ENCODE data around the gene BPIFB6. TPM values are rescaled to one million over a fixed set of nuclear protein-coding genes. Genes with fewer than 3 reads are reported as not detected.

Gene BPIFB6
- polyA plus RNA-seq, 1 of the 3 experiments (the other 2 are of a cell fraction), result not detected

DNA sequence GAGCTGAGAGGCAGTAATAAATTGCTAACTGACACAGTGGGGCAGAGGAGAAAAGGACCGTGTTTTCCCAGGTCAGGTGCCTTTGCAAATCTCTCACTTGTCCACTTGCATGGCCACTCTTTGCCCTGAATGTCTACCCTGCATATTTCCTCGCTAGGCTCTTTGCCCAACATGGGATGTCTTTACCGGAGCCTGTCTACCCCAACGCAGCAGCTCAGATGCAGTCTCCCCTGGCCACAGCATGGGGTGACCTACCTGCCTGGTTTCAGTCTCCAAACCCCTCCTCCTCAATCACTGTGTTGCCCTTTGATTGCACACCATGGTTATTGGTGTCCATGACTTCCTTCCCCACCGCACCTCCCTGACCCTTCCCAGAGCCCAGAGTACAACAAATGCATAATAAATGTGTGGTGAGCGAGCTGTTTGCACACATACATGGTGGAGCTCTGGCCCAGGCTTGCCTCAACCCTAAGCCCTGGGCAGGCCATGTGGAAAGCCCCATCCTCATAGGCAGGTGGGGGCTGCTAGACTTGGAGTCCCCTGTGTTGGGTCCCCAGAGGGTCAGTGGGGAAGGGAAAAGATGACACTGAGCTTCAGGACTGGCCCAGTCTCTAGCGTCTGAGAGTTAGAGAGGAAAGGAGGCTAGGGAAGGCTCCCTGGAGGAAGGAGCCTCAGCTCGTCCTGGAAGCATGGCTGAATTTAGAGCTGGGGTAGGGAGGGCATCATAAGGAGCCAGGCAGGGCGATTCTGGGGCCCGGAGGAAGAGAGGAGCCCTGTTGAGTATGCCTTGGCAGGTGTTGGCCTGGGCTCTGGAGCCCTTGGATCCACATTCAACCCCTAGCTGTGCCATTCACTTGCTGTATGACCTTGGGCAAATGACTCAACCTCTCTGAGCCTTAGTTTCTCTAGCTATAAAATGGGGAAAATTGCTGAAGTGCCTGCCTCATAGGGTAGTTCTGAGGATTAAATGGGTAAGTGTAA lies 4.4 kb upstream of the BPIFB6 start:
- Histone ChIP-seq H3K4me1 (ENCODE audit: control insufficient read depth in 1 of 2, insufficient read depth in 2 of 2, low read depth in 1 of 2, low read length in 1 of 2) (no peaks in the 10 kb centered on the region), H3K27me3 (ENCODE audit: insufficient read depth) (peaks cover 6% of the 10 kb centered on the region; the same call in 1 of the 2 replicates), H3K9me3 (no peaks in the 10 kb centered on the region), H3K4me2 (no peak overlapping the region), H3K9me2 (no peaks in the 10 kb centered on the region), H3K9ac (no peak overlapping the region), H3K27ac (ENCODE audit: low read depth in 2 of 2, low read length in 1 of 2) (no peak overlapping the region), H4K20me1 (ENCODE audit: insufficient read depth) (no peaks in the 10 kb centered on the region), H3K4me3 (ENCODE audit: low read depth in 2 of 2, low read length in 1 of 2) (no peak overlapping the region), H3K79me2 (ENCODE audit: insufficient read depth) (no peaks in the 10 kb centered on the region), H3K36me3 (replicated peaks in 1 of 2; ENCODE audit: control insufficient read depth in 1 of 2, insufficient read depth in 2 of 2, low read length in 1 of 2) (no peaks in the 10 kb centered on the region), H2AFZ (ENCODE audit: low read depth) (no peak overlapping the region), H3F3A (replicated peaks; ENCODE audit: insufficient read depth) (no peaks in the 10 kb centered on the region)
- 23% methylated on average over 10 of the region's 10 CpGs for WGBS (ENCODE audit: low lambda C conversion rate)
- ChIA-PET CTCF (interaction anchor here (1.2 kb wide), 1 partner anchor 22 kb away, joined by 3 read pairs; no protein-coding TSS in a partner anchor), POLR2A (no interaction called here)
- DNase-seq, result no peak
- no peak for TF ChIP-seq EP300 (IDR thresholded peaks at IDR 0.05; ENCODE audit: borderline replicate concordance in 1 of 2, low read depth in 1 of 2, low read length in 1 of 2)
- TF ChIP-seq RAD21 (IDR thresholded peaks at IDR 0.05; ENCODE audit: low read length), result no peak
- no peak for TF ChIP-seq RXRA (IDR thresholded peaks at IDR 0.05; ENCODE audit: borderline replicate concordance, low read depth)
- TF ChIP-seq MXI1 (IDR thresholded peaks at IDR 0.05; ENCODE audit: low read depth, low read length), result no peak
- no peak for TF ChIP-seq FOSL2 (IDR thresholded peaks at IDR 0.05; ENCODE audit: borderline replicate concordance, low read depth)
- TF ChIP-seq TAF1 (IDR thresholded peaks at IDR 0.05; ENCODE audit: borderline replicate concordance, low read depth, low read length), result no peak
- TF ChIP-seq GABPA (IDR thresholded peaks at IDR 0.05; ENCODE audit: low read depth), result no peak
- TF ChIP-seq TCF12 (IDR thresholded peaks at IDR 0.05), result no peak
- TF ChIP-seq, protein P1, sequence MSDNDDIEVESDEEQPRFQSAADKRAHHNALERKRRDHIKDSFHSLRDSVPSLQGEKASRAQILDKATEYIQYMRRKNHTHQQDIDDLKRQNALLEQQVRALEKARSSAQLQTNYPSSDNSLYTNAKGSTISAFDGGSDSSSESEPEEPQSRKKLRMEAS (IDR thresholded peaks at IDR 0.05; ENCODE audit: low read depth), result no peak
- no peak for TF ChIP-seq TEAD4 (IDR thresholded peaks at IDR 0.05; ENCODE audit: borderline replicate concordance, insufficient read depth)
- TF ChIP-seq, protein P2, sequence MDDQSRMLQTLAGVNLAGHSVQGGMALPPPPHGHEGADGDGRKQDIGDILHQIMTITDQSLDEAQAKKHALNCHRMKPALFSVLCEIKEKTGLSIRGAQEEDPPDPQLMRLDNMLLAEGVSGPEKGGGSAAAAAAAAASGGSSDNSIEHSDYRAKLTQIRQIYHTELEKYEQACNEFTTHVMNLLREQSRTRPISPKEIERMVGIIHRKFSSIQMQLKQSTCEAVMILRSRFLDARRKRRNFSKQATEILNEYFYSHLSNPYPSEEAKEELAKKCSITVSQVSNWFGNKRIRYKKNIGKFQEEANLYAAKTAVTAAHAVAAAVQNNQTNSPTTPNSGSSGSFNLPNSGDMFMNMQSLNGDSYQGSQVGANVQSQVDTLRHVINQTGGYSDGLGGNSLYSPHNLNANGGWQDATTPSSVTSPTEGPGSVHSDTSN (IDR thresholded peaks at IDR 0.05), result no peak
- no peak for TF ChIP-seq SMC3 (IDR thresholded peaks at IDR 0.05; ENCODE audit: low read depth, low read length)
- no peak for TF ChIP-seq RCOR1 (IDR thresholded peaks at IDR 0.05; ENCODE audit: low read length)
- TF ChIP-seq FOXJ3 (CRISPR knock-in tag; IDR thresholded peaks at IDR 0.05), result no peak
- no peak for TF ChIP-seq CHD2 (IDR thresholded peaks at IDR 0.05; ENCODE audit: low read length, partially characterized antibody)
- TF ChIP-seq MEF2A (IDR thresholded peaks at IDR 0.05; ENCODE audit: borderline replicate concordance, low read depth), result no peak
- no peak for TF ChIP-seq NRF1 (IDR thresholded peaks at IDR 0.05; ENCODE audit: low read depth, low read length)
- no peak for TF ChIP-seq JUND (IDR thresholded peaks at IDR 0.05)
- no peak for TF ChIP-seq FOXM1 (IDR thresholded peaks at IDR 0.05; ENCODE audit: low read depth)

All from SK-N-SH (cell line).